HEK293 (cell line): Measurements from ENCODE around the gene ZFAND2B.

Experiments
- CTCF ChIA-PET: fragments of 350-600 bp; formaldehyde crosslinking; extraction: SDS; loops from one replicate; lab custom pipeline; 2021; ENCODE audit warnings: antibody characterized with exemption; lab: Yijun Ruan, JAX
- POLR2A ChIA-PET: fragments of 300-600 bp; formaldehyde crosslinking; extraction: SDS; loops from one replicate; lab custom pipeline; 2020; ENCODE audit warnings: antibody characterized with exemption, inconsistent platforms; lab: Yijun Ruan, JAX
- H3K27ac ChIP-seq: fragments of 200-500 bp; sonication (Bioruptor generic); 2 replicates; pipeline ENCODE4 v1.5.1; 2014; ENCODE audit warnings: low read depth, low read length, control low read depth, inconsistent platforms; ENCODE audit errors: extremely low read depth
- H3K36me3 ChIP-seq, 2 experiments: fragments of 200-500 bp in 1 of 2; sonication (Bioruptor generic) in 1 of 2; 1 replicate in 1 of 2; 2 replicates in 1 of 2; pipeline ENCODE4 v1.5.1; 2014 to 2017; ENCODE audit warnings: inconsistent platforms in 2 of 2, low read length in 2 of 2; ENCODE audit not compliant: control insufficient read depth in 2 of 2, insufficient read depth in 1 of 2
- H3K4me1 ChIP-seq: fragments of 200-500 bp; sonication (Bioruptor generic); 2 replicates; pipeline ENCODE4 v1.5.1; 2014; ENCODE audit warnings: mild to moderate bottlenecking, low read length, inconsistent platforms; ENCODE audit not compliant: control insufficient read depth, insufficient read depth
- H3K4me3 ChIP-seq: 2 replicates; pipeline ENCODE4 v1.5.1; 2011; ENCODE audit warnings: low read depth, mild to moderate bottlenecking, control low read depth, low read length, moderate library complexity
- H3K9me3 ChIP-seq: fragments of 200-500 bp; sonication (Bioruptor generic); 2 replicates; pipeline ENCODE4 v1.5.1; 2014; ENCODE audit warnings: low read depth, low read length, inconsistent platforms; ENCODE audit not compliant: control insufficient read depth, insufficient read depth
- BCL11A ChIP-seq: fragments of 450-650 bp; formaldehyde crosslinking; IDR thresholded peaks from 2 replicates; pipeline ENCODE4 v1.5.1; 2016; ENCODE audit warnings: low read depth, missing biosample characterization, missing genetic modification characterization
- EGR2 ChIP-seq: fragments of 450-650 bp; formaldehyde crosslinking; IDR thresholded peaks from 2 replicates; pipeline ENCODE4 v1.5.1; 2016; ENCODE audit warnings: low read depth, missing biosample characterization, missing genetic modification characterization
- GLI4 ChIP-seq: fragments of 450-650 bp; formaldehyde crosslinking; IDR thresholded peaks from 2 replicates; pipeline ENCODE4 v1.5.1; 2016; ENCODE audit warnings: missing biosample characterization, missing genetic modification characterization
- KLF16 ChIP-seq: fragments of 450-650 bp; formaldehyde crosslinking; IDR thresholded peaks from 2 replicates; pipeline ENCODE4 v1.5.1; 2017; ENCODE audit warnings: missing biosample characterization, missing genetic modification characterization
- KLF7 ChIP-seq: fragments of 450-650 bp; formaldehyde crosslinking; IDR thresholded peaks from 2 replicates; pipeline ENCODE4 v1.5.1; 2016; ENCODE audit warnings: missing biosample characterization, missing genetic modification characterization, borderline replicate concordance
- KLF9 ChIP-seq: fragments of 450-650 bp; formaldehyde crosslinking; IDR thresholded peaks from 2 replicates; pipeline ENCODE4 v1.5.1; 2016; ENCODE audit warnings: missing biosample characterization, missing genetic modification characterization, low read depth
- ZBTB44 ChIP-seq: fragments of 450-650 bp; IDR thresholded peaks from 2 replicates; pipeline ENCODE4 v1.5.1; 2018; ENCODE audit warnings: missing biosample characterization, mild to moderate bottlenecking, missing genetic modification characterization
- ZBTB8A ChIP-seq: fragments of 450-650 bp; formaldehyde crosslinking; IDR thresholded peaks from 2 replicates; pipeline ENCODE4 v1.5.1; 2016; ENCODE audit warnings: missing biosample characterization, missing genetic modification characterization
- ZNF202 ChIP-seq: fragments of 450-650 bp; formaldehyde crosslinking; IDR thresholded peaks from 2 replicates; pipeline ENCODE4 v1.5.1; 2016; ENCODE audit warnings: missing biosample characterization, missing genetic modification characterization, borderline replicate concordance
- ZNF341 ChIP-seq: fragments of 450-650 bp; formaldehyde crosslinking; IDR thresholded peaks from 2 replicates; pipeline ENCODE4; 2016; ENCODE audit warnings: low read depth, missing biosample characterization, missing genetic modification characterization
- ZNF391 ChIP-seq: fragments of 450-650 bp; formaldehyde crosslinking; IDR thresholded peaks from 2 replicates; pipeline ENCODE4 v1.5.1; 2016; ENCODE audit warnings: low read depth, missing biosample characterization, missing genetic modification characterization, borderline replicate concordance
- ZNF394 ChIP-seq: fragments of 450-650 bp; formaldehyde crosslinking; IDR thresholded peaks from 2 replicates; pipeline ENCODE4 v1.5.1; 2016; ENCODE audit warnings: missing biosample characterization, missing genetic modification characterization, mild to moderate bottlenecking, moderate library complexity, borderline replicate concordance
- ZNF610 ChIP-seq: fragments of 450-650 bp; formaldehyde crosslinking; IDR thresholded peaks from 2 replicates; pipeline ENCODE4 v1.5.1; 2016; ENCODE audit warnings: missing biosample characterization, missing genetic modification characterization, borderline replicate concordance
- ZNF707 ChIP-seq: fragments of 450-650 bp; formaldehyde crosslinking; IDR thresholded peaks from 2 replicates; pipeline ENCODE4 v1.5.1; 2016; ENCODE audit warnings: missing biosample characterization, missing genetic modification characterization
- ZNF777 ChIP-seq: fragments of 450-650 bp; formaldehyde crosslinking; IDR thresholded peaks from 2 replicates; pipeline ENCODE4 v1.5.1; 2017; ENCODE audit warnings: missing biosample characterization, missing genetic modification characterization, borderline replicate concordance
- ZNF785 ChIP-seq: fragments of 450-650 bp; formaldehyde crosslinking; IDR thresholded peaks from 2 replicates; pipeline ENCODE4 v1.5.1; 2016; ENCODE audit warnings: missing biosample characterization, missing genetic modification characterization
- ZNF791 ChIP-seq: fragments of 450-650 bp; formaldehyde crosslinking; IDR thresholded peaks from 2 replicates; pipeline ENCODE4 v1.5.1; 2016; ENCODE audit warnings: missing biosample characterization, missing genetic modification characterization
- TF ChIP-seq, protein P1 (sequence below): fragments of 450-650 bp; formaldehyde crosslinking; IDR thresholded peaks from 2 replicates; pipeline ENCODE4 v1.5.1; 2016; ENCODE audit warnings: missing biosample characterization, missing genetic modification characterization
- TF ChIP-seq, protein P2 (sequence below): fragments of 450-650 bp; formaldehyde crosslinking; IDR thresholded peaks from 2 replicates; pipeline ENCODE4 v1.5.1; 2016; ENCODE audit warnings: missing biosample characterization, missing genetic modification characterization
- TF ChIP-seq, protein P3 (sequence below): fragments of 450-650 bp; formaldehyde crosslinking; IDR thresholded peaks from 2 replicates; pipeline ENCODE4 v1.5.1; 2017; ENCODE audit warnings: missing biosample characterization, missing genetic modification characterization

ZFAND2B gene

DNA sequence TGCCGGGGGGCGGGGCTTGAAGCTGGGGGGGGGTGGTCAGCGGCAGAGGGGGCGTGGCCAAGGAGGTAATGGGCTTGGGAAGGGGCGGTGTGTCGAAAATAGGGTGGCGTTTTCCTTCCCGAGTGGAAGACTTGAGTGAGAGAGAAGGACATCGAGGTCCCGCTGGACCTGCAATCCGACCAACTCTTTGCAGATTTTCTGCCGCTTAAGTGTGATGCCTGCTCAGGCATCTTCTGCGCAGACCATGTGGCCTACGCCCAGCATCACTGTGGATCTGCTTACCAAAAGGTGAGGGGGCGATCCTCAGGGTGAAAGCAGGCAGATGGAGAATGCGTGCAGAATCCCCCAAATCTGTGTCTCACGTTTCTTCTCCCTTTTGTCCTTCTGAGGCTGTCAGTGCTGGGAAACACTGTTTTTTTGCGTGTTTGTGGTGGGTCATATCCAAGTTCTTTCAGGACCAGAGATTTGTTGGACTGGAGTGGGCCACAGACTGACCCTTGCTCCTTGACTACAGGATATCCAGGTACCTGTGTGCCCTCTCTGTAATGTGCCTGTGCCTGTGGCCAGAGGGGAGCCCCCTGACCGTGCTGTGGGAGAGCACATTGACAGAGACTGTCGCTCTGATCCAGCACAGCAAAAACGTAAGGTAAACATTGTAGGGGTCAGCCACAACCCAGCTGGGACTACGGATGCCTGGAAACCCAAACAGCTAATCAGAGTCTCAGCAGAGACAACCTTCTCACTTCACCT lies 727 bp downstream of the ZFAND2B start (continued):
- TF ChIP-seq ZNF777 (tag by site-specific recombination), result no peak
- TF ChIP-seq EGR2 (tag by site-specific recombination), result no peak
- TF ChIP-seq ZNF707 (tag by site-specific recombination), result no peak
- TF ChIP-seq, protein P1, sequence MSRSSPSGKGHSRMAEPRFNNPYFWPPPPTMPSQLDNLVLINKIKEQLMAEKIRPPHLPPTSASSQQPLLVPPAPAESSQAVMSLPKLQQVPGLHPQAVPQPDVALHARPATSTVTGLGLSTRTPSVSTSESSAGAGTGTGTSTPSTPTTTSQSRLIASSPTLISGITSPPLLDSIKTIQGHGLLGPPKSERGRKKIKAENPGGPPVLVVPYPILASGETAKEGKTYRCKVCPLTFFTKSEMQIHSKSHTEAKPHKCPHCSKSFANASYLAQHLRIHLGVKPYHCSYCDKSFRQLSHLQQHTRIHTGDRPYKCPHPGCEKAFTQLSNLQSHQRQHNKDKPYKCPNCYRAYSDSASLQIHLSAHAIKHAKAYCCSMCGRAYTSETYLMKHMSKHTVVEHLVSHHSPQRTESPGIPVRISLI (tag by site-specific recombination), result no peak
- TF ChIP-seq KLF9, result peak; percentile 27; the same call in 1 of the 2 replicates
- no peak for TF ChIP-seq ZNF394 (tag by site-specific recombination)
- TF ChIP-seq KLF16 (tag by site-specific recombination), result peak; percentile 12; the same call in 1 of the 2 replicates
- no peak for TF ChIP-seq BCL11A (tag by site-specific recombination)

DNA sequence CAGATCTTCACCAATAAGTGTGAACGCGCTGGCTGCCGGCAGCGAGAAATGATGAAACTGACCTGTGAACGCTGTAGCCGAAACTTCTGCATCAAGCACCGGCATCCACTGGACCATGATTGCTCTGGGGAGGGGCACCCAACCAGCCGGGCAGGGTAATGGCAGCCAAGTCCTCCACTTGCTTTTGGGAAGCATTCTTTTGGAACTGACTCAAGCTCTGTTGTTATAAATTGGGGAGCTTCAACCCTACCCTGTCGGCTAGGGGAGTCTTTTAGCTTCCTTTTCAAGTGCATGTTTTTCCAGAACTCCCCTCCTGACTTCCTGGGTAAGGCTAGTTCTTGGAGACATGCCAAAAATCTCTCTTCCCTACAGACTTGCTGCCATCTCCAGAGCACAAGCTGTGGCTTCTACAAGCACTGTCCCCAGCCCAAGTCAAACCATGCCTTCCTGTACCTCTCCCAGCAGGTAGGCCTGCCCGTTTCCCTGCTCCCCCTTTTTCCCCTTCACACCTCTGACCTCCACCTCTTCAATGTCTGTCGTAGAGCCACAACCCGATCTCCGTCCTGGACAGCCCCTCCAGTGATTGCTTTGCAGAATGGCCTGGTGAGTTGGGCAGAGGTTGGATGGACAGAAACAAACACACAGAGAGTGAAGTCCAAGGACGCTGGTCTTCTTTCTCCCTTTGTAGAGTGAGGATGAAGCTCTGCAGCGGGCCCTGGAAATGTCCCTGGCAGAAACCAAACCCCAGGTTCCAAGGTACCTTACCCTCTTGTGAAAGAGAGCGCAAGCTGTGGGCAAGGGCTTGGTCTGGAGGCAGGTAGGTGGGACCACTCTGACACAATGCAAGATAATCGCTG lies 1.5 kb downstream of the ZFAND2B start:
- Histone ChIP-seq H3K4me1 (peaks cover 8% of the 10 kb centered on the region), H3K36me3 (peaks cover 12 to 54% of the 10 kb centered on the region in 2 experiments; a peak in 2 of 3 replicates), H3K27ac (no peak overlapping the region), H3K4me3 (no peak overlapping the region), H3K9me3 (no peaks in the 10 kb centered on the region)
- ChIA-PET CTCF (interaction anchor here (0.7 to 3.2 kb wide), 4 partner anchors 35 to 499 kb away, joined by 3 to 8 read pairs (median 4); no protein-coding TSS in a partner anchor), POLR2A (interaction anchor here (1.4 to 2.6 kb wide), 5 partner anchors 10 to 71 kb away, joined by 8 to 27 read pairs (median 11); partner anchors contain the start of genes ABCB6, ANKZF1, ATG9A and CNPPD1)
- TF ChIP-seq, protein P2, sequence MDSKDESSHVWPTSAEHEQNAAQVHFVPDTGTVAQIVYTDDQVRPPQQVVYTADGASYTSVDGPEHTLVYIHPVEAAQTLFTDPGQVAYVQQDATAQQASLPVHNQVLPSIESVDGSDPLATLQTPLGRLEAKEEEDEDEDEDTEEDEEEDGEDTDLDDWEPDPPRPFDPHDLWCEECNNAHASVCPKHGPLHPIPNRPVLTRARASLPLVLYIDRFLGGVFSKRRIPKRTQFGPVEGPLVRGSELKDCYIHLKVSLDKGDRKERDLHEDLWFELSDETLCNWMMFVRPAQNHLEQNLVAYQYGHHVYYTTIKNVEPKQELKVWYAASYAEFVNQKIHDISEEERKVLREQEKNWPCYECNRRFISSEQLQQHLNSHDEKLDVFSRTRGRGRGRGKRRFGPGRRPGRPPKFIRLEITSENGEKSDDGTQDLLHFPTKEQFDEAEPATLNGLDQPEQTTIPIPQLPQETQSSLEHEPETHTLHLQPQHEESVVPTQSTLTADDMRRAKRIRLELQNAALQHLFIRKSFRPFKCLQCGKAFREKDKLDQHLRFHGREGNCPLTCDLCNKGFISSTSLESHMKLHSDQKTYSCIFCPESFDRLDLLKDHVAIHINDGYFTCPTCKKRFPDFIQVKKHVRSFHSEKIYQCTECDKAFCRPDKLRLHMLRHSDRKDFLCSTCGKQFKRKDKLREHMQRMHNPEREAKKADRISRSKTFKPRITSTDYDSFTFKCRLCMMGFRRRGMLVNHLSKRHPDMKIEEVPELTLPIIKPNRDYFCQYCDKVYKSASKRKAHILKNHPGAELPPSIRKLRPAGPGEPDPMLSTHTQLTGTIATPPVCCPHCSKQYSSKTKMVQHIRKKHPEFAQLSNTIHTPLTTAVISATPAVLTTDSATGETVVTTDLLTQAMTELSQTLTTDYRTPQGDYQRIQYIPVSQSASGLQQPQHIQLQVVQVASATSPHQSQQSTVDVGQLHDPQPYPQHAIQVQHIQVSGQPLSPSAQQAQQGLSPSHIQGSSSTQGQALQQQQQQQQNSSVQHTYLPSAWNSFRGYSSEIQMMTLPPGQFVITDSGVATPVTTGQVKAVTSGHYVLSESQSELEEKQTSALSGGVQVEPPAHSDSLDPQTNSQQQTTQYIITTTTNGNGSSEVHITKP (tag by site-specific recombination), result peak; percentile 97
- no peak for TF ChIP-seq ZNF202 (tag by site-specific recombination)

DNA sequence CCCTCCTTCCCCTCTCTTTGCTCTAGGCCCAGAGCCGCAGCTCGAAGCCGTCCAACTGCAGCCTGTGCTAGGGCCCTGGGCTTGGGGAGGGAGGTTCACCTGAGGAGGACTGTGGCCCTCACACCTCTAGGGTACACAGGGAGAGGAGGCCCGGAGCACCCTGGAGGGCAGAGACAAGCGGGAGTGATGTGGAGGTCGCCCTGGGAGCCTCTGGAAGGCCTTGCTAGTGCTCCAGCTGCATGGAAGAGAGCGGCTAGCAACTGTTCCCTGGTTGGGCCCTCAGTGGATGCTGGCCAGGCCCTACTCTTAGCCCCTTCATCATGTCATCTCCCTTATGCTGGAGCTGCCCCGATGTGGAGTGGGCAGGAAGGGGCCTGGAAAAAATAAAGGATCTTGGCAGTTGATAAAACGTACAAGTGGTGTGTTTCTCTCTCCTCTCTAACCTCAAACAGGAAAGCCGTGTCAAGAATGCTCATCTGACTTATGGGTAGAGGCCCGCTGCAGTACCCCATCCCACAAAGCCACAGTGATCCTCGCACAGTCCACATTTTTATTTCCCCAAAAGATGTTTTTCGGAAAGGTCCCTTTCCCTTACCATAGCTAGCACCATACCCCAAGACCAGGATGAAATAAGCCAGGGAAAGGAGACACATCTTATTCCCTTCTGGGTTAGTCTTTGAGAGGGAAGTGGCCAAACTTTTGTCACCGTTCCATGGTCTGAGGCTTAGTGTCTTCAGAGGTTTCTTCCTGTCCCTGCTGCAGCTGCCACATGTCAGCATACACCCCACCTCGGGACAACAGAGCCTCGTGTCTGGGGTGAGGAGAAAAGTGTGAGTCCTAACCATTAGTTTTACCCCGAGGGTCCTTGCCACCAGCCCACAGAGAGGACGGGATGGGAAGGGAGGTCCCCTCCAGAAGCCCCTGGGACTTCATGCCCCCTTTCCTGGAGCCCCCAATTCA lies 2.9 kb downstream of the ZFAND2B start:
- Histone ChIP-seq H3K27ac (no peak overlapping the region), H3K36me3 (peaks cover 12 to 68% of the 10 kb centered on the region in 2 experiments; a peak in 2 of 3 replicates), H3K4me1 (peaks cover 8% of the 10 kb centered on the region), H3K9me3 (no peaks in the 10 kb centered on the region), H3K4me3 (no peak overlapping the region)
- CTCF ChIA-PET, result interaction anchor here (0.6 to 3.2 kb wide), 3 partner anchors 38 to 68 kb away, joined by 4 to 8 read pairs (median 5); partner anchors contain the start of gene NHEJ1
- POLR2A ChIA-PET, result interaction anchor here (2.0 kb wide), 1 partner anchor 9 kb away, joined by 11 read pairs; the partner anchor contains the start of gene ABCB6
- TF ChIP-seq KLF7 (tag by site-specific recombination) (no peak), ZNF391 (tag by site-specific recombination) (no peak), ZBTB8A (tag by site-specific recombination) (no peak), EGR2 (tag by site-specific recombination) (no peak), ZNF341 (no peak), ZNF791 (no peak), ZBTB44 (no peak), ZNF785 (tag by site-specific recombination) (no peak), GLI4 (tag by site-specific recombination) (no peak), ZNF610 (no peak)
- TF ChIP-seq, protein P3, sequence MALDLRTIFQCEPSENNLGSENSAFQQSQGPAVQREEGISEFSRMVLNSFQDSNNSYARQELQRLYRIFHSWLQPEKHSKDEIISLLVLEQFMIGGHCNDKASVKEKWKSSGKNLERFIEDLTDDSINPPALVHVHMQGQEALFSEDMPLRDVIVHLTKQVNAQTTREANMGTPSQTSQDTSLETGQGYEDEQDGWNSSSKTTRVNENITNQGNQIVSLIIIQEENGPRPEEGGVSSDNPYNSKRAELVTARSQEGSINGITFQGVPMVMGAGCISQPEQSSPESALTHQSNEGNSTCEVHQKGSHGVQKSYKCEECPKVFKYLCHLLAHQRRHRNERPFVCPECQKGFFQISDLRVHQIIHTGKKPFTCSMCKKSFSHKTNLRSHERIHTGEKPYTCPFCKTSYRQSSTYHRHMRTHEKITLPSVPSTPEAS (tag by site-specific recombination), result no peak
